CD4-positive, alpha-beta T cell (primary cell): Measurements from ENCODE around the gene P3H2. TPM values are rescaled to one million over a fixed set of nuclear protein-coding genes. Genes with fewer than 3 reads are reported as not detected.

ENCODE experiments used
- ATAC-seq: fragments of 200-7000 bp; cut with Tn5 transposase; one replicate; pipeline ENCODE4 v1.10.0; 2022; ENCODE audit warnings: mild to moderate bottlenecking; ENCODE audit not compliant: poor library complexity
- CTCF ChIA-PET: fragments of 350-600 bp; sonication (Branson Sonifier 250); formaldehyde crosslinking; loops from one replicate; lab custom pipeline; 2021; ENCODE audit warnings: antibody characterized with exemption, inconsistent platforms; lab: Charles Lee
- POLR2A ChIA-PET: fragments of 350-600 bp; sonication (Branson Sonifier 250); formaldehyde crosslinking; loops from one replicate; lab custom pipeline; 2021; ENCODE audit warnings: antibody characterized with exemption, inconsistent platforms; lab: Charles Lee
- DNase-seq, 14 experiments: peaks; one replicate each; pipeline ENCODE4 v3.0.0-alpha.2; 2013 to 2020; ENCODE audit warnings: mixed read lengths in 2 of 14
- H3K27ac ChIP-seq, 2 donors: one replicate each; pipeline versions ENCODE4 v1.5.1 to v1.7.0; 2013; ENCODE audit warnings: low read length in 2 of 2, low read depth in 1 of 2, mild to moderate bottlenecking in 1 of 2
- H3K27me3 ChIP-seq, 2 experiments: 1 replicate in 1 of 2; 2 replicates in 1 of 2; pipeline versions ENCODE4 v1.6.1 to v1.7.0; 2013; ENCODE audit warnings: low read length in 2 of 2, control low read depth in 1 of 2, mild to moderate bottlenecking in 1 of 2, moderate library complexity in 1 of 2; ENCODE audit not compliant: insufficient read depth in 2 of 2, control insufficient read depth in 1 of 2
- H3K36me3 ChIP-seq: one replicate; pipeline ENCODE4 v1.6.1; 2013; ENCODE audit warnings: low read length, control low read depth; ENCODE audit not compliant: insufficient read depth
- H3K4me1 ChIP-seq: one replicate; pipeline ENCODE4 v1.6.1; 2013; ENCODE audit warnings: low read length, control low read depth; ENCODE audit not compliant: insufficient read depth
- H3K4me3 ChIP-seq: one replicate; pipeline ENCODE4 v1.5.1; 2013; ENCODE audit warnings: mild to moderate bottlenecking, low read length, moderate library complexity
- H3K9me3 ChIP-seq, 2 experiments: 1 replicate in 1 of 2; 2 replicates in 1 of 2; pipeline versions ENCODE4 v1.6.1 to v1.7.0; 2013; ENCODE audit warnings: low read length in 2 of 2, mild to moderate bottlenecking in 2 of 2, control low read depth in 1 of 2, moderate library complexity in 1 of 2; ENCODE audit not compliant: control insufficient read depth in 1 of 2, insufficient read depth in 1 of 2
- H3K27ac Mint-ChIP-seq: one replicate; pipeline ENCODE4 v1.8.0; 2020; ENCODE audit warnings: mixed read lengths
- H3K27me3 Mint-ChIP-seq: one replicate; pipeline ENCODE4 v1.8.0; 2021; ENCODE audit warnings: mixed read lengths
- H3K36me3 Mint-ChIP-seq: one replicate; pipeline ENCODE4 v1.8.0; 2021; ENCODE audit warnings: low read depth, mixed read lengths
- H3K4me1 Mint-ChIP-seq: one replicate; pipeline ENCODE4 v1.8.0; 2021; ENCODE audit warnings: low read depth, mixed read lengths
- H3K4me3 Mint-ChIP-seq: one replicate; pipeline ENCODE4 v1.8.0; 2020; ENCODE audit warnings: mild to moderate bottlenecking, mixed read lengths
- H3K9me3 Mint-ChIP-seq: one replicate; pipeline ENCODE4 v1.8.0; 2020; ENCODE audit warnings: mixed read lengths
- CTCF ChIP-seq: fragments of 200-600 bp; IDR thresholded peaks from one replicate; pipeline ENCODE4 v1.8.0; 2022; ENCODE audit warnings: antibody characterized with exemption, mild to moderate bottlenecking
- intact Hi-C, 2 experiments: fragments of 100-400 bp; cut with DNase I in 1 of 2; cut with micrococcal nuclease in 1 of 2; formaldehyde crosslinking; loops; one replicate each; pipeline versions ENCODE4 v1.15.1 to v1.9.0; 2023 to 2025; cut with DNase I, micrococcal nuclease
- total RNA-seq, 174 experiments: library from RNA in 2 of 174; stranded (reverse) in 2 of 174; gene quantifications; one replicate each; pipeline ENCODE4 v1.2.3 and lab custom pipeline; 2021 to 2026

P3H2 gene
- total RNA-seq, 2 experiments from 2014 or later: not detected

- CTCF ChIA-PET: interaction anchor here (1.2 kb wide), 1 partner anchor 14 kb away, joined by 3 read pairs; no protein-coding TSS in a partner anchor
- Histone ChIP-seq H3K27me3 (no peaks in the 10 kb centered on the region), H3K27ac (no peak overlapping the region), H3K9me3 (no peaks in the 10 kb centered on the region), H3K4me1 (no peaks in the 10 kb centered on the region), H3K36me3 (no peaks in the 10 kb centered on the region), H3K4me3 (no peak overlapping the region)
- Mint-ChIP-seq H3K9me3 (no peaks in the 10 kb centered on the region), H3K4me1 (peaks cover 7% of the 10 kb centered on the region), H3K27ac (no peak overlapping the region), H3K36me3 (no peaks in the 10 kb centered on the region), H3K4me3 (no peak overlapping the region), H3K27me3 (no peaks in the 10 kb centered on the region)
- intact Hi-C loops: loop anchor here in 1 of 2 experiments (2.0 kb wide), 1 partner anchor 676 kb away; no protein-coding TSS in a partner anchor
- POLR2A ChIA-PET: no interaction called here
- no peak for TF ChIP-seq CTCF
- DNase-seq (no peak), ATAC-seq (no peak)
Measured at GRCh38 chr3:189947068-189947467, 173.6 kb downstream of the P3H2 start.

GRCh38 chr3:189945935-189946709 lies 174.6 kb downstream of the P3H2 start:
- no peaks in the 10 kb centered on the region for H3K9me3 ChIP-seq
- ATAC-seq: no peak
- no peak for TF ChIP-seq CTCF
- H3K4me1 Mint-ChIP-seq: peaks cover 7% of the 10 kb centered on the region
- H3K36me3 ChIP-seq: no peaks in the 10 kb centered on the region
- H3K4me3 ChIP-seq: no peak overlapping the region
- intact Hi-C loops: loop anchor here in 1 of 2 experiments (2.0 kb wide), 1 partner anchor 675 kb away; no protein-coding TSS in a partner anchor
- no peaks in the 10 kb centered on the region for H3K4me1 ChIP-seq
- H3K4me3 Mint-ChIP-seq: no peak overlapping the region
- H3K27me3 Mint-ChIP-seq: no peaks in the 10 kb centered on the region
- no peaks in the 10 kb centered on the region for H3K9me3 Mint-ChIP-seq
- H3K36me3 Mint-ChIP-seq: no peaks in the 10 kb centered on the region
- DNase-seq: no peak
- H3K27ac Mint-ChIP-seq: no peak overlapping the region
- no peak overlapping the region for H3K27ac ChIP-seq
- ChIA-PET CTCF (no interaction called here), POLR2A (no interaction called here)
- H3K27me3 ChIP-seq: no peaks in the 10 kb centered on the region

GRCh38 chr3:189944285-189945145 lies 176.2 kb downstream of the P3H2 start:
- Histone ChIP-seq H3K9me3 (no peaks in the 10 kb centered on the region), H3K27ac (no peak overlapping the region), H3K27me3 (no peaks in the 10 kb centered on the region), H3K4me3 (no peak overlapping the region), H3K4me1 (no peaks in the 10 kb centered on the region), H3K36me3 (no peaks in the 10 kb centered on the region)
- ChIA-PET POLR2A (no interaction called here), CTCF (no interaction called here)
- H3K4me3 Mint-ChIP-seq: no peak overlapping the region
- peak; percentile 43 for ATAC-seq
- TF ChIP-seq CTCF: no peak
- H3K4me1 Mint-ChIP-seq: peaks cover 7% of the 10 kb centered on the region
- no peaks in the 10 kb centered on the region for H3K36me3 Mint-ChIP-seq
- H3K27ac Mint-ChIP-seq: no peak overlapping the region
- intact Hi-C loops: no loop called here
- H3K27me3 Mint-ChIP-seq: no peaks in the 10 kb centered on the region
- DNase-seq: peak in 1 of 14 experiments; percentile 1
- no peaks in the 10 kb centered on the region for H3K9me3 Mint-ChIP-seq
